Large intestine (tissue), 3 donors: ENCODE measurements around the gene ATG14. TPM values are rescaled to one million over a fixed set of nuclear protein-coding genes. Genes with fewer than 3 reads are reported as not detected.
A peak's percentile ranks its signal among the peaks of the same experiment; 100 is the strongest.

Source experiments
- DNase-seq, 2 donors: peaks; one replicate each; pipeline versions ENCODE4 v3.0.0 to v3.0.0-alpha.2; 2013
- H3K27ac ChIP-seq: one replicate; pipeline ENCODE4 v1.5.1; 2013; ENCODE audit warnings: low read length
- H3K27me3 ChIP-seq: 2 replicates; pipeline ENCODE4 v1.6.1; 2013; ENCODE audit warnings: low read length; ENCODE audit not compliant: control insufficient read depth, insufficient read depth
- H3K36me3 ChIP-seq: 2 replicates; pipeline ENCODE4 v1.6.1; 2013; ENCODE audit warnings: low read length; ENCODE audit not compliant: control insufficient read depth, insufficient read depth
- H3K4me1 ChIP-seq: one replicate; pipeline ENCODE4 v1.6.1; 2013; ENCODE audit warnings: low read length; ENCODE audit not compliant: control insufficient read depth, insufficient read depth
- H3K4me3 ChIP-seq: one replicate; pipeline ENCODE4 v1.5.1; 2013; ENCODE audit warnings: low read length
- H3K9me3 ChIP-seq: one replicate; pipeline ENCODE4 v1.6.1; 2013; ENCODE audit warnings: mild to moderate bottlenecking, low read depth, low read length, moderate library complexity; ENCODE audit not compliant: control insufficient read depth
- WGBS: methylation state at CpG from one replicate; pipeline ENCODE4 v1.1.5; 2013; ENCODE audit warnings: low lambda C conversion rate; ENCODE audit not compliant: insufficient coverage; 5-methylcytosine and 5-hydroxymethylcytosine counted together
- polyA plus RNA-seq: library from polyadenylated mRNA; unstranded; fragments of 120-200 nt; gene quantifications from one replicate; pipeline ENCODE4 v1.2.1, GENCODE V29; 2013

The ATG14 gene
- polyA plus RNA-seq, 1 donor: 18.2 TPM

GRCh38 chr14:55341781-55342180 is 69.8 kb downstream of the ATG14 start:
- 100% methylated on average over 1 of the region's 2 CpGs for WGBS
- Histone ChIP-seq H3K27me3 (no peaks in the 10 kb centered on the region), H3K4me1 (no peaks in the 10 kb centered on the region), H3K4me3 (no peak overlapping the region), H3K27ac (no peak overlapping the region), H3K9me3 (no peaks in the 10 kb centered on the region), H3K36me3 (no peaks in the 10 kb centered on the region)
- no peak for DNase-seq

DNA sequence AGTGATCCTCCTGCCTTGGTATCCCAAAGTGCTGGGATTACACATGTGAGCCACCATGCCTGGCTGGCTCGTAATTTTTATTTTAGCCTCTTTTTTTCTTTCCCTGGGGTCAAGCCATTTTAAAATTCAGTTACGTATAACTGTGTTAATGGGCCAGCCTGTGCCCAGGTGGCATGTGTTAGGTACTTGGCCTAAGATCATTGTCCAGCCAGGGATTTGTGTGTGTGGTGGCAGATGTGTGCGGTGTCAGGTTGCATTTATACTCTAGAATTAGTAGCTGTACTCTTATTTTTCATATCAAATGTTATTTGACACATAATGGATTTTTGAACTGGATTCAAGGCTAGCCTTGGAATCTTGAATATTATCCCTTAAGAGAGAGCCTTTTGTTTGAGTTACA is 71.1 kb downstream of the ATG14 start:
- H3K4me1 ChIP-seq: peaks cover 6% of the 10 kb centered on the region
- no peaks in the 10 kb centered on the region for H3K27me3 ChIP-seq
- H3K4me3 ChIP-seq: no peak overlapping the region
- H3K36me3 ChIP-seq: no peaks in the 10 kb centered on the region
- DNase-seq: no peak
- H3K27ac ChIP-seq: no peak overlapping the region
- no CpG with 5 or more reads among the region's 3 CpGs for WGBS
- no peaks in the 10 kb centered on the region for H3K9me3 ChIP-seq

DNA sequence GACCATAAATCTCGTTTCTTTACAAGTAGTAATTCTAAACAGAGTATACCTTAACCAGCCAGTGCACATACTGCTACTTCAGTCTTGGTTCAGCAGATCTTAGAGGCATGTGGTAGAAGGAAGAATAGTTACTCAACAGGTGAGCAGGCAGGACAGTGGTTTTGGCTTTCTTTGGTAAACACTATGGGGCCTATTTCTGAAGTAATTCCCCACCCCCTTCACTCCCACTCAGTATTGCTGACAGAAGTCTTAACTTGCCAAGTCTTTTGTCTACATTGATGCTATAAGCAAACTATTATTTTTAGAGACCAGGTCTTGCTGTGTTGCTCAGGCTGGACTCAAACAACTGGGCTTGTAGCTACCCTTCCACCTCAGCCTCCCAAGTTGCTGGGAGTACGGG is 71.9 kb downstream of the ATG14 start:
- Histone ChIP-seq H3K9me3 (no peaks in the 10 kb centered on the region), H3K4me1 (peaks cover 9% of the 10 kb centered on the region), H3K36me3 (no peaks in the 10 kb centered on the region), H3K27me3 (no peaks in the 10 kb centered on the region), H3K27ac (no peak overlapping the region), H3K4me3 (no peak overlapping the region)
- WGBS: no CpG with 5 or more reads among the region's 2 CpGs
- DNase-seq: no peak

GRCh38 chr14:55336691-55337090 is 74.9 kb downstream of the ATG14 start:
- Histone ChIP-seq H3K27ac (no peak overlapping the region), H3K4me3 (no peak overlapping the region), H3K4me1 (peaks cover 28% of the 10 kb centered on the region), H3K9me3 (no peaks in the 10 kb centered on the region), H3K36me3 (no peaks in the 10 kb centered on the region), H3K27me3 (no peaks in the 10 kb centered on the region)
- no peak for DNase-seq
- WGBS: no CpG with 5 or more reads among the region's 3 CpGs

DNA sequence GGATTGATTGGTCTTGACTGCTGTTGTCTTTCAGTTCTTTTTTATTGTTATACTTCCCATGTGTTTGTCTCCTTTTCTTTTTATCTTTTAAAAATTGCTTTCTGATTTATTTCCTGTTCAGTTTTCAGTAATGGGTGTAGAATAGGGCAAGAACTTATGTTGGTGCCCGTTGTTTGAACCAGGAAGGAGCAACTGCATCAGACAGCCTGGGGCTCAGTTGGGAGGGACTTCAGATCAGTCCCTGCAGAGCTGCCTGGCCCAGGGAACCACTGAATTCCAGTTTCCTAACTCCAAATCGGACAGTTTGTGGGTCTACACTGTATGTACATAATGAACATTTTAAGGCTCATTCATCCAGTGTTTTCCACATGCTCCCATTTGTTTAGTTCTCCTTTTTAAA is 75.5 kb downstream of the ATG14 start:
- WGBS: no CpG with 5 or more reads among the region's 2 CpGs
- Histone ChIP-seq H3K27me3 (no peaks in the 10 kb centered on the region), H3K36me3 (no peaks in the 10 kb centered on the region), H3K4me3 (no peak overlapping the region), H3K9me3 (no peaks in the 10 kb centered on the region), H3K27ac (no peak overlapping the region), H3K4me1 (peaks cover 28% of the 10 kb centered on the region)
- DNase-seq: peak in 1 of 2 donors; percentile 60

- WGBS: no CpG with 5 or more reads among the region's 4 CpGs
- peak overlapping the region; percentile 14 for H3K27ac ChIP-seq
- H3K4me1 ChIP-seq: peaks cover 28% of the 10 kb centered on the region
- no peaks in the 10 kb centered on the region for H3K36me3 ChIP-seq
- H3K9me3 ChIP-seq: no peaks in the 10 kb centered on the region
- H3K4me3 ChIP-seq: no peak overlapping the region
- no peaks in the 10 kb centered on the region for H3K27me3 ChIP-seq
- peak in 1 of 2 donors; percentile 60 for DNase-seq
Measured at GRCh38 chr14:55333711-55334485, 77.7 kb downstream of the ATG14 start.

DNA sequence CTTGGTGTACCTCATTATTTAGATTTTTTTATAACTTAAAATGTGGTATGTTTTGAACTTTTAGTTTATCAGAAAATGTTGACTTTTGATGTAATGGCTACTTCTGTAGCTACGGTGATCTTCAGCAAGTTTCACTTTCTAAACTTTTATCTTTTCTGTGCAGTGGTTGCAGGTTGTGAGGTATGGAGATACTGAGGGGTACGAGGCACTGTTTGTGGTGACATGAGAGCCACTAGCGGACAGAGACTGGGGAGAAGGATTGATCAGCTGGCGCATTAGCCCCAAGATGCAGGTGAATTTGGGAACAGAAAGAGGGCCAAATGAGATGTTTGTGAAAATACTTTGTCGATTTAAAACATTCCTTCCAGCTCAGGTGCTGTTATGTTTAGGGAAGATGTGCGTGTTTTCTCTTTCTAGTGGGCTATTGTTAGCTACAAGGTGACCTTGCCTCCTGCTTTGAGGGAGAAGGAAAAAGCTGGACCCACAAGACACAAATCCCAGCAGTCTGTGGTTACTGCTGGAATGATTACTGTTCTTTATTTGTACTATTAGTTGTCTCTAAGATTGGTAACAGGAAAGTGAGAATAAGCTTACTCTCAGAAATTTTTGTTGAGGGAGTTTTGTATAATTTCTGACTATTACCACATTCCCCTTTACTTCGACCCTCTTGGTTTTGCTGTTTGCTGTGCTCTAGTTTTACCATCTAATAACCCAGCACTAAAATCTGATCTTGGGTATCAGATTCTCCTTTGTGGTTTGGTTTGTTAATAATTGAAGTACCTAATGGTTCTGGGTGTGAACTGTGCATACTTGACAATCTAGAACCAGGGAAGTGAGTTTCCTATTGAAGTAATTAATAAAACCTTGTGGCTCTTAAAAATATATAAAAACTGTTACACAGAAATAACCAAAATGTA is 78.7 kb downstream of the ATG14 start:
- DNase-seq: peak in 1 of 2 donors; percentile 56

GRCh38 chr14:55329999-55330710 is 81.5 kb downstream of the ATG14 start:
- Histone ChIP-seq H3K9me3 (no peaks in the 10 kb centered on the region), H3K27ac (no peak overlapping the region), H3K27me3 (no peaks in the 10 kb centered on the region), H3K4me3 (no peak overlapping the region), H3K36me3 (no peaks in the 10 kb centered on the region), H3K4me1 (peaks cover 22% of the 10 kb centered on the region)
- DNase-seq: no peak
- WGBS: 83% methylated on average over 4 of the region's 6 CpGs

More for the DNA sequence above, 78.7 kb downstream of the ATG14 start:
- no peak overlapping the region for H3K4me3 ChIP-seq
- WGBS: 100% methylated on average over 1 of the region's 7 CpGs
- peaks cover 28% of the 10 kb centered on the region for H3K4me1 ChIP-seq
- H3K27me3 ChIP-seq: no peaks in the 10 kb centered on the region
- no peaks in the 10 kb centered on the region for H3K9me3 ChIP-seq
- H3K27ac ChIP-seq: peak overlapping the region; percentile 16
- no peaks in the 10 kb centered on the region for H3K36me3 ChIP-seq

DNA sequence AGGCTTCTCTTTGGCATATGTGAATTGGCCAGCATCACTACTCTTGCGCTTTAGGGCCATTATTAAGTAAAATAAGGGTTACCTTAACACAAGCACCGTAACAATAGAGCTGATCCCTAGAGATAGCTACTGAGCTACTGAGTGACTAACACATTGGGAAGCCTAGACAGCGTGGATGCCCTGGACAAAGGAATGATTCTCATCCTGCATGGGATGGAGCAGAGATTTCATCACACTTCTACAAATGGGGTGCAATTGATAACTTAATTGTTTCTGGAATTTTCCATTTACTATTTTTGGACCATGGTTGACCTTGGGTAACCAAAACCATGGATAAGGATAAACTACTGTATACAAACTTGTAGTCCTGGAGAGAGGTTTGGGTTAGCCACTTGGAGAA is 83.3 kb downstream of the ATG14 start:
- H3K27me3 ChIP-seq: no peaks in the 10 kb centered on the region
- no peaks in the 10 kb centered on the region for H3K9me3 ChIP-seq
- no peak for DNase-seq
- no peaks in the 10 kb centered on the region for H3K36me3 ChIP-seq
- WGBS: no CpG with 5 or more reads among the region's 3 CpGs
- H3K27ac ChIP-seq: no peak overlapping the region
- peaks cover 7% of the 10 kb centered on the region for H3K4me1 ChIP-seq
- H3K4me3 ChIP-seq: no peak overlapping the region

- no peak for DNase-seq
- Histone ChIP-seq H3K4me3 (no peak overlapping the region), H3K4me1 (no peaks in the 10 kb centered on the region), H3K27ac (no peak overlapping the region), H3K27me3 (no peaks in the 10 kb centered on the region), H3K36me3 (no peaks in the 10 kb centered on the region), H3K9me3 (no peaks in the 10 kb centered on the region)
- no CpG with 5 or more reads among the region's 1 CpG for WGBS
Measured at GRCh38 chr14:55327179-55327578, 84.5 kb downstream of the ATG14 start.
